Activated CD4-positive, alpha-beta T cell treated with anti-CD3 and anti-CD28 coated beads for 24 hours (primary cell): ENCODE measurements around the gene CSGALNACT2.

Source experiments
- DNase-seq, 2 donors: peaks; one replicate each; pipeline ENCODE4 v3.0.0-alpha.2; 2020; ENCODE audit warnings: low read depth in 2 of 2

The CSGALNACT2 gene

DNA sequence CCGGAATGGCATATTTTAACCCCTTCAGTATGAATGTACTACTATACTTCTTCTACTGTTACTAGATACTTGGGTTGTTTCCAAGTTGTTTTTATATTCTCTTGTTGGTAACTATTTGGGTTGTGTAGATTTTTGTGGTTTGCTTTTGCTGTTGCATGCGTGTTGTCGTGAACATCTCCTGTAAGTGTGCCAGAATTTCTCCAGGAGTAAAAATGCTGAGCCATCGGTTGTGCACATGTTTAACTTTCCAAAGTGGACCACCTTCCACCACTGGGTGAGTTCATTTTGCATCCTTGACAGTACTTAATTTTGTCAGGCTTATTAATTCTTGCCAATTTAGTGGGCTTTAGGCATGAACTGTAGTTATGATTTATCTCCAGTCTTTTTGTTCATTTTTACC lies 47.9 kb downstream of the CSGALNACT2 start:
- no peak for DNase-seq

DNA sequence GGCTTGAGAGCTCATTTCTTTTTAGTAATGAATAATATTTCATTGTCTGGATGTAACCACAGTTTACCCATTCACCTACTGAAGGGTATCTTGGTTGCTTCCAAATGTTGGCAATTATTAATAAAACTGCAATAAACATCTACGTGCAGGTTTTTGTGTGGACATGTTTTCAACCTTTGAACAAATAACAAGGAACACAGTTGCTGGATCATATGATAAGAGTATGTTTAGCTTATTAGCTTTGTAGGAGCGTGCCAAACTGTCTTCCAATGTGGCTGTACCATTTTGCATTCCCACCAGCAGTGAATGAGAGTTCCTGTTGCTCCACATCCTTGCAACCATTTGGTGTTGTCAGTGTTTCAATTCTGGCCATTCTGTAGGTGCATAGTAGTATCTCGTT lies 49.0 kb downstream of the CSGALNACT2 start:
- DNase-seq, result no peak

DNA sequence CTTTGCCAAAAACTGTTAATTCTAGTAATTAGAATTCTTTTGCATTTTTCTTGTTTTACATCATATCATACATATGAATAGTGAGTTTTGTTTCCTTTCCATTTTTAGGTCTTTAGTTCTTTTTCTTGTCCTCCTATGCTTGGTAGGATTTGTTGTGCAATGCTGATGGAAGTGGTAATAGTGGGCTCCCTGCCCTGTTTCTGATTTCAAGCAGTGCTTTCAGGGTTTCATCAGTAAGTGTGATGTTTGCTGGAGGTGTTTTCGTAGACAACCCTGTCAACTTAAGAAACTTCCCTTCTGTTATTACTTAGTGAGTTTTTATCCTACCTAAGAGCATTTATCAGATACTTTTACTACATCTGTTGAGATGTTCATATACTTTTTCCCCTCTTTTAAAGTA lies 50.5 kb downstream of the CSGALNACT2 start:
- no peak for DNase-seq

DNA sequence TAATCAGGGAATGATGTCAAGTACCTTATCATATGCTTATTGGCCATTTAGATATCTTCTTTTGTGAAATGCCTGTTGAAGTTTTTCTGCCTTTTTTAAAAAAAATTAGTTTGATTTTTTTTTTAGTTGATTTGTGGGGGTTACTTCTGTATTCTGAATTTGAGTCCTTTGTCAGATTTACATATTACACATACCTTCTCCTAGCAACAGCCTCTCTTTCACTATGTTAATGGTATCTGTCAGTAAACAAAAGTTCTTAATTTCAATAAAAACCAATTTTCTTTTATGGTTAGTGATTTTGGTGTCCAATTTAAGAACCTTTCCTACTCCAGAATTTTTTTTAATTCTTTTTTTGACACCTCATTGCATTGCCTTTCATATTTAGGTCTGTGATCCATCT lies 52.0 kb downstream of the CSGALNACT2 start:
- DNase-seq, result no peak

DNA sequence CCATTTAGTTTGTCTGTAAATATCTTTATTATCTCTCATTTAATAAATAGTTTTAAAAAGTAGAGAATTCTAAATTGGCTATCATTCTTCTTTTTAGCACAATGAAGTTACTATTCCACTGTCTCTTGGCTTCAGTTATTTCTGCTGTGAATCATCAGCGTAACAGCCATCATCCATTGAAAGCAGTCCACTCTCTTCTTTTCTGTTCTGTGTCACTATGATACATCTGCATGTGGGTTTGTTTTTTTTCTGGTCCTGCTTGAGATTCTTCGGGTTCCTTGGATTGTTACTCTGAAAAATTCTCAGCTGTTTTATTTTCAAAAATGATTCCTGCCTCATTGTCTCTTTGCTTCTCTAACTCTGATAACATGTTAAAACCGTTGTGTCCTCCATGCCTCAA lies 52.5 kb downstream of the CSGALNACT2 start:
- no peak for DNase-seq

DNA sequence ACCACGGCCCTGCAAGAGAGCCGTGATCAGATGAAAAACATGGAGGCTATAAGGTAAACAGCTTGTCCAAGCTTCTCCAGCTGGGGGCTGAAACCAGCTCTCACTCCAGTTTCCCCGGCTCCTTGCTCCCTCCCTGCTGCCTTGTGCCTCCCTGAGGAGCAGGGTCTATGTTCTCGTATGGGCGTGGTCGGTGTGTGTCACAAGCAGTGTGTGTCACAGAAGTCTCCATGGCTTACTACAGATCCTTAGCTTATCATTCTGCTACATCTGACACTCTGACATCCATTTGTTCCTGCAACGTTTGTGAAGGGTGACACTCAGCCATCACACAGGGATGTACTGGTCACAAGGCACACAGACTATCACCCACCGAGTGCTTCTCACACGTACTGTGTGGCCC lies 54.6 kb downstream of the CSGALNACT2 start:
- DNase-seq, result no peak

DNA sequence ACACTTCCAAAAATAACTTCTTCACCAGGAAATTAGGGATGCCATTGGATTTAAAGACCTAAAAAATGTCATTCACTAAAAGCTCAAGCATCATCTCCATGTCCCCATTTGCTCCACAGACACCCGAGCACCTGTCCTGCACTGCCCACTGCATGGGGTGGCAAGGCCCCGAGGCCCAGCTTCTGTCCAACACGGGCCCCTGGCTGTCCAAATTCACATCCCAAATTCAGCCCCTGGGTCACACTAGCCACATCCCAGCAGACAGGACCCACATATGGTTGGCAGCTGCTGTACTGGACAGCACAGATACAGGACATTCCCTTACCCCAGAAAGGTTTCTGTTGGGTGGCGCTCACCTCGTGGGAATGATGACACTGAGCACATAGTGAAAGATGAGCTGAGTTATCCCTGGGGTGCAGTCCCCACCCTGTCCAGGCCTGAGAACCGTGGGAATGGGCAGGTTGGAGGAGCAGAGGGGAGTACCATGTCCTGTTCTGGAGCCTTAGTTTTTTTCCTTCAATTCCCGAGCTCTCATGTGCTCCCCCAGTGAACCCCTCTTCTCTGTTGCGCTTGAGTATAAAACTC lies 55.3 kb downstream of the CSGALNACT2 start:
- DNase-seq, result no peak

DNA sequence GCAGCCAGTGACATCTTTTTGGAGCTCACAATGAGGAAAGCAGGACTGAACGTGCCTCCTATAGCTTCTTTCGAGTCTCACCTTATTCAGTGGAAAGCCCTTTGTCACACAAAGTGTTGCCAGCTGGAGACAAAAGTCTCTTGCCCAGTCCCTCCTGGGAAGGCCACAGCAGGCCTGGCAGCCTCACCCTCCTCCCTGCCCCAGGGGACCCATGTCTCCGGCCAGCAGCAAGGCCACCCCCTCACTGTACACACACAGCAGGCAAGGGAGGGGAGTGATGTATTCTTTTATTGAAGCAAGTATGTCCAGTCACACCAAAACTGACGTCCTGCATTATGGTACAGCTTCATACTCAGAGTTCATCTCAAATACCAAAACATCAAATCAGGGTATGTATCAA lies 56.0 kb downstream of the CSGALNACT2 start:
- no peak for DNase-seq

DNA sequence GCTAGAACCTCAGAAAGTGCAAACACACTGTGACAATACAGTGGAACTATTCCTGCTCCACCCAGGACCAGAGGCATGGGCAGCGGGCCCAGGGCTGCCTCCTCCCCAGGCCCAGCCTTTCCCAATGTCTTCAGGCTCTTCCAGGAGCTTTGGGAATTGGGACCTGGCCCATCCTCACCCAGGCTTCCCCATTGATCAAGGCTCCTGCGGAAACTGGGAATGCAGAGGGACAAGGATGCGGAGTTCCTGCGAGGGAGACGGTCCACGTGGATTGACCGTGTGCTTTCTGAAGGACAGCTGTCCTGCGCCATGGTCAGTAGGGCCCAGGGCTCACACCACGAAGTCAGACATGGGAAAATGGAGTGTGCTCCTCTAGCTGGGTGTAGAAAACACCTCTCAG lies 56.6 kb downstream of the CSGALNACT2 start:
- no peak for DNase-seq

DNA sequence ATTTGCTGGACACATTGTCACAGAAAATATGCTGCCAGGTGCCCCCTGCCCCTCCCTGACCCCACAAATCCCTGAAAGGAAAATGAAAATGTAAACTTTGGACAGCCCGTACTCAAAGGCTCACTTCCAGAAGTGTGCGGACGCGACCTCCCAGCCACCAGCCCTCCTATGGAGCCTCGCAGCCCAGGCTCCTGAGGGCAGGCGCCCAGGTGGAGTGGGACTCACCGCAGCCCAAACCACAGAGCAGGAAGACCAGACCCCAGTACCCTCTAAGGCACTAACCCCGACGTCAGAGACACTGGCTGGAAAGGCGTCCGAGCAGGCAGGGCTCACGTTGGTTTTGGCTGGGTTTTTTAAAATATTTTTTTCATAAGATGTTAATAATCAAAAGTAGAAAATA lies 57.3 kb downstream of the CSGALNACT2 start:
- no peak for DNase-seq

DNA sequence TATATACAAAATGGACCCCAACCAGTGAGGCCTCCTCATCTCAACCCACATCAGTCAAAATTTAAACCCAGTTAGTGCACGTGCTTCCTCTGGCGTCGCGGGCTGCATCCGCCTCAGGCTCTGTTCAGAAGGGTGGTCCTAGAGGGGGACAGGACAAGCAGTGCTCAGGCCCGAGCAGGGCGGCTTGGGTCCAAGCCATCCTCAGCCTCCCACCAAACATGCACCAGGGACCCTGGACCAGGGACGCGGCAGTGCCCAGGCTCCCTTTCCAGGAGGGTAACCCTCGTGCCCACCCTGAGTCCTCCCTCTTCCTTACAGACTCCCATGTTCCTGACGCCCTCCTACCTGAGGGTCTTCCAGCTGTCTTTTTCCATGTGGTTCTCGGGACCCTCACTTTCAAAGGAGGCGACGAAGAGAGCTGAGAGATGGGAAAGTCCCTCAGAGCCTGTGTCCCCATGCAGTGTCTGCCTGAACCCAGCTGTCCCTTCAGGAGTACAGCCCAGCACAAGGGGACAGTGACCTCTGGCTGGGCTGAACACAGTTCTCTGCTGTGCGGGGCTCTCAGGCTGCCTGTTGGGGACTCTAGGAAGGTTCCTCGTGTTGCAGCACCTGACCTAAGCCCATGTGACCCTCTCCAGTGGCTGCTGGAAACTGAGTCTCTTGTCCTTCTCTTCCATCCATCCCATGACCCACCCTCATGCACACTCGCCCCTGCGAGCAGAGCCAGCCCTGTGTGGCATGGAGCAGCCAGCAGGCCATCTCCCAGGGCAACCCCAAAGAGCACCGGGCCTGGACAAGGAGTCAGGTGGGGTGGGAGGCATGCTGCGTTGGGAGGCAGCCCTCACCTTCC lies 58.1 kb downstream of the CSGALNACT2 start:
- no peak for DNase-seq

DNA sequence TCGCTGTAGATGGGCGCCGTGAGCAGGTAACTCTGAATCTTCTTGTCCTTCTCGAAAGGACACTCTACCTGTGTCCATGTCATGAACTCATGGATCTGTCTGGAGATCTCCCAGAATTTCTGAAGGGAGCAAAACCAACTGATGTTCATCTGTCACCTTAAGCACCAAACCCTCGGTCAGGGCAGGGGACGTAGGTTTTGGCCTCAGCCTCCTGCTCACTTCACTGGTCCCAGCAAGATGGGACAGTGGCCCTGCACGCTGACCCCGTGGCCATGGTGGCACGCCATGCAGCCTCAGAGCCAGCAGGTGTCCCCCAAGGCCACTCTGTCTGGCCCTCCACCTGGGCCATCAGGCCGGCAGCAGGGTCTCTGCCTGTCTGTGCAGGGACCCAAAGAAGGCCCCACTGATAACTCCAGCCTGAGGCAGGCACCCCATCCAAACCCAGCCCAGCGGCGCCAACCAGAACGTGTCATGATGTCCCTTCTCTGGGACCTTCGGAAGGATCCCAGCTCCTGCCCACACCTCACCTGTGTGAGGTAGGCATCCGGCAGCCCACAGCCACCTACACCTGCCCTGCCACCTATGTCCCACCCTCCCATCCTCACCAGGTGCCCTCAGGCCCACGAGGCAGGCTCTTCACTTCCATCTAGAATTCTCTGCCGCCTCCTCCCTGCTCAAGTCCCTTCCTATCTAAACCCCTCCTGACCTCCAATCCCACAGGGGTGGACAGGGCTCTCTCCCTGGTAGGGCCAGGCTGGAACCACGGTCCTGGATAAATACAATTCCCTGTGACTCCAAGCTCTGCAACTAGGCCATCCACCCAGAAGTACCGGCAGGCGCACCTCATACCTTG lies 59.0 kb downstream of the CSGALNACT2 start:
- DNase-seq, result no peak

DNA sequence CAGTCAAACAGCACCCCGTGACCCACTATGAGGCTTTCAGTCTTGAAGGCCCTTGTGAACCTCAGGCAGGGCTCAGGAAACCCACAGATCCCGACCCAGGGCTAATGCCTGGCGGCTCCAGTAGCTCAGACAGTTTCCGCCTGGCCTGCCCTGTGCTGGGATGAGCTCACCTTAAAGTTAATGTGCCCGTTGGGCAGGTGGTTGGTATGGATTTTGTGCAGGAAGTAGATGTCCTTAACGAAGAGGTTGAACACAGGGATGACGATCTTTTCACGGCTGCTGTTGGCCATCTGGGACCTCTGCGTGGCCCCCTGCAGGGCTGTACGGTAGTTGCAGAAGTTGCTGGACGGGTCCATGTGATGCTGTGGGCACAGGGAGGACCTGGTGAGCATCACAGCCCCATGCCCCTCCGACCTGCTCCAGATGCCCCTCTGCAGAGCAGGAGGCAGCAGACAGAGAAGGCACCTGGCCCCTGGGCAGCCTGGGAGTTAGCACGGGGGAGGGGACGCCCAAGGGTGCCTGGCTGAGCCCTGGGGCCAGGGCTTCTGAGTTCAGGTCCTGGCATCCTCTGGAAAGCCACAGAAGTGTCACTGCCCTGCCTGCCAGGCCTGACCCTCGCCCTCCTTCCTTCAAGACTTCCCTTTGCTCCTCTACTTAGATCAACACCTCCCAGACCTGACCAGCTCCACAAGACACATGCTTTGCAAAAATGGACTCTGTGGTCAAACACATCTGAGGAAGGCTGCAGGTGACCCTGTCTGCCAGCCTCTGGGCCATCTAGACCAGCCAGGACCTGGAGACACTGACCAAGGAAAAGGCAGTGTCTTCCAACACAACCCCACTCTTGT lies 59.8 kb downstream of the CSGALNACT2 start:
- no peak for DNase-seq

DNA sequence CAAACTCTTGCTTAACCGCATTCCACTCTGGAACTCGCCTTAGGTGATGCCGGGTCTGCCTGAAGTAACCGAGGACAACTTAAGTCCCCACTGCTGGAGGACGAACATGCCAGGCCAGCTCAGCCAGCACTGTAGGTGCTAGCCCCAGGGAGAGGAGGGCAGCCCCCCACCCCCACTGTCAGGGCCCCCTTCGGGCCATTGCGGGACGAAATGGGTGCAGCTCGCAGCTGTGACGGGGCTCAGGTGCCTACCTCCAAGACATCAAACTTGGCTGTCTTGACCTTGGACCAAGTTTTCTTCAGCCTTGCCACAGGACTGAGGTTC lies 60.4 kb downstream of the CSGALNACT2 start:
- no peak for DNase-seq

DNA sequence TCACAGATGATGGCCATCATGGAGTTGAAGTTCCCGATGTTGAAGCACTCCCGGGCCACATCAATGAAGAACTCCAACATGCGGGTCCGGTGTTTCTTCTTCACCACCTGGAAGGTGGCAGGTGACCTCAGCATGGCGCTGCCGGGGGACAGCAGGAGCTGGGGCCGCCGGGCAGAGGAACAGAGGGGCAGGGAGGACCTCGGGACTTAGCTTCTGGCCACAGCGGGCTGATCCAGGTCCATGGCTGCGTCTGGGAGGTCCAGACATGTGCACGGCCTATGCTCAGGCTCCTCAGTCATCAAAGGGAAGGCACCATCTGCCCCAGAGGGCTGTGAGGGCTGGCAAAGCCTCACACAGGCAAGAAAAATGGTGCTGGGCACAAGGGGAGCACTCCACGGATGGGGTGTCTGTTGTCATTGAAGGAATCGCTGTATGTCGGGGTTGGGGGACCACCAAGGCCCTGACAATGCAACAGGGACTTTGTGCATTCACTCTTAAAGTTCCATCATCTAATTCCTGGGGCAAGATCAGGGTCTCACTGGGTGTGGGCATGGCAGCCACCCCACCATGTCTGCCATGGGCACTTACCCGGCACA lies 60.9 kb downstream of the CSGALNACT2 start:
- DNase-seq, result no peak

DNA sequence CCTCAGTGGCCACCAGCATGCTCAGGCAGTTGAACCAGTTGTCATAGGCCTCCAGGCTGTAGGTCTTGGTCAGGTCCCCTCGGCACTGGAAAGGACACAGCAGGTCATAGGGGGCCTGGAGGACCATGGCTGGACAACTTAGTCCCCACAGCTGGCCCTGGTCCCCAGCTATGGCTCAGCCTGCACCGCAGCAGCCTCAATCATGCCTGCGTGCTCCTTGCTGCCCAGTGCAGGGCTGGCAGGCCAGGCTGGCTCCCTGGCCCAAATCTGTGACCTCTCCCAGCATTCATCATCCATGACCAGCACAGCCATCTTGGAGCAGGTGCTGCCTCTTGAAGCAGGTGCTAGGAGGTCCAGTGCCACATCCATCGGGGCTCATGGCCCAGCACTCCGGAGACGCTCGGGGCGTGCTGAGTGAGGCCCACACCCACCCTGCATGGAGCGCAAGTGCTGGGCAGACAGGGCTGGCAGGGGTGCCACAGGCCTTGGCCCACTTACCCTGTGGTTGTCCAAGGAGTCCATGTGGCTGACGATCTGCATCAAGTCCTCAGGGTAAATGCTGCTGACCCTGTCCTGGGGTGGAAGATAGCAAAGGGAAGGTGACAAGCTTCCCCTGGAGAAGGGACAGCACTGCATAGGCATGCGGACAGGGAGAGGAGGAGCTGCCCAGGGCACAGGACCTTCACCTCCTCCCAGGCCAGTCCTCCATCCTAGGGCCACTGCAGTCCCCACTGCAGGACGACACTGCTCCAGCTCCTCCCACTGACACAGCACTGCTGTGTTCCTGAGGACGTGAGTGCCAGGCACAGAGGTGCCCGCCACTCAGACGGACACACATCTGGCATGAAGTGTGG lies 61.7 kb downstream of the CSGALNACT2 start:
- no peak for DNase-seq

DNA sequence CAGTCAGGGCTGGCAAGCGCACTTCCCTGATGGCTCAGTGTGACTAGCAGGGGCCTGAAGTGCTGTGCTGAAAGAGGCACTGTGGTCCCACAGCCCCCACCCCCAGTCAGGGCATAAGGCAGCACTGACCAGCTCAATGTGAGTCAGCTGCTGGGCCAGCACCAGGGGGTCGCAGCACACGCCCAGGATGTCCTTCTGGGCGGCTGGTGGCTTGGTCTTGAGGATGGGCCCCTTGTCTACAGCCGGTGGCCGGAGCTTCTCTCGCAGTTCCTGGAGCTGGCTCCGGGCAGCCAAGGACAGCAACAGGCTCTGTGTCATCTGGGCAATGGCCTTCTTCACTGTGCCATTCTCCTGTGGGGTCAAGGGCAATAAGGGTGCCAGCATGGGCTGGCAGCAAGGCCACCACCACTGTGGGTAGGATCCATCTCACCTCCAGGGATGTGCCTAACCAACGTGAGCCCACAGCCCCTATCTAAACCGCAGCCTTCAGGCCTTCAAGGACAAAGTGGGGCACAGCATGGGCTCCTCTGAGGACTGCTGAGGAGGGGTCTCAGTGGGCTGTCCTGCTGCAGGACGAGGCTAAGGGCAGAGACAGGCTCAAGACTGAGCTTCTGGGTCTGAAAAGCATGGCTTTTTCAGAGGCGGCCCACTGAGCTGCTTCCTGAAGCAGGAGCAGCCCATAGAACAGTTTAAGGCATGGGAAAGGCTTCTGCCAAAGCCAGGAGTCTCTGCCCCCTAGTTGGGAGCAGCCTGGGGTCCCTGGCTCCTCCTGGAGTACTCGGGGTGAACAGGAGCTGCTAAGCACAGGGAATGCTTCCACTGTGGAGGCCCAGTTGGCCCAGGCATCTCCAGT lies 62.5 kb downstream of the CSGALNACT2 start:
- no peak for DNase-seq

DNA sequence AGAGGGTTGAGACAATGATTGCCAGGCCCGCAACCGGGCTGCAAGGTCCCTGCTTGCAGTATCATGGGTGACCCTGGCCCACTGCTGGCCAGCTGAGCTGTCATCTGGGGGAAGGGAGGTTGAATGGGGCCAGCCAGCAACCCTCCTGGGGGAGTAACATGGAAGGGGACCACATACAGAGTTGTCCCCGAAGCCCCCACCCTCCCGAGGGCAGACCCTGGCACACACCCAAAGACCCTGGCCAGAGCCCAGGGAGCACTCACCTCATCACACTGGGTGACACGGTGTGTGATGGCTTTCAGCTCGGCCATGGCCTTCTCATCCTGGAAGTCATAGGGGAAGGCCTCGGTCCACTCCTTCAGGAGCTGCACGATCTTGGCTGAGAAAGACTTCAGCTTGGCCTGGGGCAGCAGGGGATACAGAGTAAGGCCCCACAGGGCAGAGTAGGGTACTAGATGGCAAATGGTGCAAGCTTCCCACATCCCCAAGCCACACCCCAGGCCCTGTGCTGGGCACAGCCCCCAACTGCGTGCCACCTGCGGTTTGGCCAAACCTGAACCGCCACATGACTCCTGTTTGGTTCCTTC lies 63.4 kb downstream of the CSGALNACT2 start:
- no peak for DNase-seq

DNA sequence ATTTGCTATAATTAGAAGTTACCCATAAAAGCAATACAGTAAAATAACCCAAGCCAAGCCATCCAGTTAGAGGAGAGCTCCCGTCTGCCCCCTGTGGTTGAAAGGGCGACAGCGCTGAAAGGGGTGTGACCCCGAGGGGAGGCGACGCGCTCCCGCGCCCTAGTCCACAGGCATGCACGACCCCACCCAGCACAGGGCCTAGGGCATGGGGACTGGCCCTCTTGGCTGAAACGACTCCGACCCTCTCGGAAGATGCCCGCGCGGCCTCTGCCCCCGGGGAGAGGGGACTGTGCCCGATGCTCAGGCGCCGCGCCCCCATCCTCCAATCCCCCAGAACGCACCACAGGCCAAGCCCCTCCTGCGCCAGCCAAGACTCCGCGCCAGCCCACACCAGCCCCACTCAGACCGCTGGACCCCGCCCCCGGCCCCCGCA lies 64.0 kb downstream of the CSGALNACT2 start:
- DNase-seq, result peak in 1 of 2 donors; percentile 43
